ENCODE results near the gene KRT80. TPM values are rescaled to one million over a fixed set of nuclear protein-coding genes. Genes with fewer than 3 reads are reported as not detected.
A peak's percentile ranks its signal among the peaks of the same experiment; 100 is the strongest.

The KRT80 gene
- total RNA-seq, 4 donors from 2014 or later, result 0.34 to 1.6 TPM; not detected in 2

GRCh38 chr12:52205612-52206303 lies 13.9 kb upstream of the KRT80 start:
- H3K36me3 ChIP-seq, result no peaks in the 10 kb centered on the region
- H3K4me1 ChIP-seq, result peaks cover 30 to 34% of the 10 kb centered on the region in 2 donors
- H3K27me3 ChIP-seq, result no peaks in the 10 kb centered on the region
- 92 to 96% methylated on average over 4 of the region's 4 CpGs for WGBS, 2 donors
- H3K27ac ChIP-seq, result no peak overlapping the region
- no peak overlapping the region for H3K4me3 ChIP-seq (replicated peaks in 1 of 3)
- DNase-seq, result no peak
- no peaks in the 10 kb centered on the region for H3K9me3 ChIP-seq
- no peak for TF ChIP-seq CTCF (IDR thresholded peaks at IDR 0.05)
- no peak for TF ChIP-seq POLR2A (IDR thresholded peaks at IDR 0.05)
- intact Hi-C loops (cut with DNase I), result no loop called here

GRCh38 chr12:52204931-52205505 lies 13.2 kb upstream of the KRT80 start:
- TF ChIP-seq POLR2A (IDR thresholded peaks at IDR 0.05), result no peak
- Histone ChIP-seq H3K27me3 (no peaks in the 10 kb centered on the region), H3K36me3 (no peaks in the 10 kb centered on the region), H3K27ac (no peak overlapping the region), H3K4me3 (replicated peaks in 1 of 3) (no peak overlapping the region), H3K9me3 (no peaks in the 10 kb centered on the region), H3K4me1 (peaks cover 30 to 34% of the 10 kb centered on the region in 2 donors)
- no peak for DNase-seq
- WGBS, 2 donors, result 89 to 91% methylated on average over 6 to 7 of the region's 7 CpGs
- intact Hi-C loops (cut with DNase I), result no loop called here

- 87 to 92% methylated on average over 14 to 18 of the region's 18 CpGs for WGBS, 2 donors
- no peaks in the 10 kb centered on the region for H3K36me3 ChIP-seq
- H3K9me3 ChIP-seq, result no peaks in the 10 kb centered on the region
- no peak for DNase-seq
- no peak overlapping the region for H3K4me3 ChIP-seq (replicated peaks in 1 of 3)
- H3K27ac ChIP-seq, result no peak overlapping the region
- TF ChIP-seq CTCF (IDR thresholded peaks at IDR 0.05) (no peak), POLR2A (IDR thresholded peaks at IDR 0.05) (no peak)
- intact Hi-C loops (cut with DNase I), result no loop called here
- H3K27me3 ChIP-seq, result no peaks in the 10 kb centered on the region
- H3K4me1 ChIP-seq, result peaks cover 30 to 39% of the 10 kb centered on the region in 2 donors
Observed at GRCh38 chr12:52204095-52204930, 12.5 kb upstream of the KRT80 start.

GRCh38 chr12:52203079-52203921 lies 11.5 kb upstream of the KRT80 start:
- peak; percentile 46 to 63 for DNase-seq
- no peaks in the 10 kb centered on the region for H3K27me3 ChIP-seq
- no peak for TF ChIP-seq POLR2A (IDR thresholded peaks at IDR 0.05)
- no peak for TF ChIP-seq CTCF (IDR thresholded peaks at IDR 0.05)
- H3K36me3 ChIP-seq, result no peaks in the 10 kb centered on the region
- H3K4me3 ChIP-seq (replicated peaks in 1 of 3), result no peak overlapping the region
- intact Hi-C loops (cut with DNase I), result no loop called here
- H3K27ac ChIP-seq, result peak overlapping the region; percentile 88 to 93 (median 91)
- no peaks in the 10 kb centered on the region for H3K9me3 ChIP-seq
- 68 to 77% methylated on average over 14 to 16 of the region's 19 CpGs for WGBS, 2 donors
- H3K4me1 ChIP-seq, result peaks cover 37 to 48% of the 10 kb centered on the region in 2 donors
